HG03439 (cell line): ENCODE measurements around the gene HOMEZ.
"Not testable (repeated sequence)": the region's sequence is repeated elsewhere in the genome, so short reads cannot be mapped to it uniquely, and the experiment has no call there.

Experiments used
- ATAC-seq: cut with Tn5 transposase; IDR thresholded peaks from one replicate; pipeline ENCODE4 v1.9.1; 2021; ENCODE audit warnings: mild to moderate bottlenecking, moderate library complexity; ENCODE audit not compliant: unreplicated experiment

The HOMEZ gene

DNA sequence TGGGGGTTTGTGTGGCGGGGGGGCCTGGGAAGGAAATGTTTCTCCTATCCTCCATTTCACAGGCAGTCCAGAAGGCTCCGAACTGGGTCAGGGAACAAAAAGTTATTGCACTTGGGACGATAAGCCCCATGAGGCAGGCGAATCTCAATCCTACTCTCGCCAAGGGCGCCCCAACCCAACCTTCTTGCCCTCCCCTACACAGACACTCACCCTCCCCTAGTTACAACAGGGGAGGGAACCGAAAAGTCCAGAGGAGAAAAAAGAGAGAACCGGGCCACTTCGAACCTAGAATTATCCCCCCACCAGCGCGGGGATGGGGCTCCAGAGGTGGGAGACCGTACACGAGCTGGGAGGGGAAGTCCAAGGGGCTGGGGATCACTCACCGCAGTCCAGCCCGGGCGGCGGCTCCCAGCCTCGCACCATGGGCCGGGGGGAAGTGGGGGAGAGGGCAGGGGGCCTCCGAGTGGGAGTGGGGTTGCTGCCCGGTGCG is 357 bp downstream of the HOMEZ start:
- ATAC-seq, result peak; percentile 19

GRCh38 chr14:23284654-23285529 is 1.0 kb downstream of the HOMEZ start:
- ATAC-seq, result no peak

GRCh38 chr14:23281247-23281646 is 4.7 kb downstream of the HOMEZ start:
- no peak for ATAC-seq

- ATAC-seq, result not testable (repeated sequence)
These were observed 8.0 kb downstream of the HOMEZ start for GRCh38 chr14:23277928-23278327.

DNA sequence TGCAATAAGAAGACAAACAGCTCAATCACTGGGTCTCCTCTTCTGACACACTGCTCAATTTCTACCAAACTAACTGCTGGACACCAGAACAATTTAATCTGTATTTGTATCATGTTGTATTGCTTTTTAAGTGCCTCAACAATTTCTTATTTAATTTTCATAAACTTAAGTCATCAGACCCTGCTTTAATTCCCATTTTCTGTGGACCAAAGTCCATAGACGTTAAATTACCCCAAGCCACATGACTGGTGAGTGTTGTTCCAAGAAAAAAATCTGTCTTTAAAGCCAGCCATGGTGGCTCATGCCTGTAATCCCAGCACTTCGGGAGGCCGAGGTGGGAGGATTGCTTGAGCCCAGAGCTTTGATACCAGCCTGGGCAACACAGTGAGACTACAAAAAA is 8.7 kb downstream of the HOMEZ start:
- ATAC-seq, result no peak

DNA sequence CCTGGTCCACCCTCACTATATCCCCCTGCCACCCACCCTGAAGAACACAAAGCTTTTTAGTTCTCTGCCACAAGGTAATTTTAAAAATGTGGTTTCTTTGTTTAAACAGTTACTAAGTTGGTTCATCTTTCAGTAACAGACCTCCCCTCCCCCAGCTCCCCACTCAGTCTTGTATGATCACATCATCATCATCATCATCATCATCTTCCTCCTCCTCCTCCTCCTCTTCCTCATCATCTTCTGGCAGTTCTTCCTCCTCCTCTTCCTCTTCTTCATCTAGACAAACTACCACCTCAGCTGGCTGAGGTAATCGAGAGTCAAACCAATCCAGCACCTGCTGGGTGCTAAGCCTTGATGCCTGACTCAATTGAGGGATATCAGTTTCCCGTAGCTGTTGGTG is 10.5 kb downstream of the HOMEZ start:
- no peak for ATAC-seq

DNA sequence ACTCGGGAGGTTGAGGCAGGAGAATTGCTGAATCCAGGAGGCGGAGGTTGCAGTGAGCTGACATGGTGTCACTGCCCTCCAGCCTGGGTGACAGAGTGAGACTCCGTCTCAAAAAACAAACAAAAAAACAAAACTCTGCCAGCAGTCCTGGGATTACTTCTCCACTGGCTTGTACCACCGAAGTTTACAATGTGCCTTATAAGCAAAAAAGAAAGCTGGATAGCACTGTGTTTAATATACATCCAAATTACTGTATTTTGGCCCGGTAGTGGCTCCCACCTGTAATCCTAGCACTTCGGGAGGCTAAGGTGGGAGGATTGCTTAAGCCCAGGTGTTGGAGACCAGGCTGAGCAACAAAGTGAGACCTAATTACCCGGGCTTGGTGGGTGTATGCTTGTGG is 16.7 kb downstream of the HOMEZ start:
- ATAC-seq, result no peak

- ATAC-seq, result not testable (repeated sequence)
These were observed 25.1 kb downstream of the HOMEZ start for GRCh38 chr14:23260849-23261248.

GRCh38 chr14:23259426-23259825 is 26.5 kb downstream of the HOMEZ start:
- ATAC-seq, result no peak

- no peak for ATAC-seq
These were observed 27.7 kb downstream of the HOMEZ start for GRCh38 chr14:23258256-23258655.

DNA sequence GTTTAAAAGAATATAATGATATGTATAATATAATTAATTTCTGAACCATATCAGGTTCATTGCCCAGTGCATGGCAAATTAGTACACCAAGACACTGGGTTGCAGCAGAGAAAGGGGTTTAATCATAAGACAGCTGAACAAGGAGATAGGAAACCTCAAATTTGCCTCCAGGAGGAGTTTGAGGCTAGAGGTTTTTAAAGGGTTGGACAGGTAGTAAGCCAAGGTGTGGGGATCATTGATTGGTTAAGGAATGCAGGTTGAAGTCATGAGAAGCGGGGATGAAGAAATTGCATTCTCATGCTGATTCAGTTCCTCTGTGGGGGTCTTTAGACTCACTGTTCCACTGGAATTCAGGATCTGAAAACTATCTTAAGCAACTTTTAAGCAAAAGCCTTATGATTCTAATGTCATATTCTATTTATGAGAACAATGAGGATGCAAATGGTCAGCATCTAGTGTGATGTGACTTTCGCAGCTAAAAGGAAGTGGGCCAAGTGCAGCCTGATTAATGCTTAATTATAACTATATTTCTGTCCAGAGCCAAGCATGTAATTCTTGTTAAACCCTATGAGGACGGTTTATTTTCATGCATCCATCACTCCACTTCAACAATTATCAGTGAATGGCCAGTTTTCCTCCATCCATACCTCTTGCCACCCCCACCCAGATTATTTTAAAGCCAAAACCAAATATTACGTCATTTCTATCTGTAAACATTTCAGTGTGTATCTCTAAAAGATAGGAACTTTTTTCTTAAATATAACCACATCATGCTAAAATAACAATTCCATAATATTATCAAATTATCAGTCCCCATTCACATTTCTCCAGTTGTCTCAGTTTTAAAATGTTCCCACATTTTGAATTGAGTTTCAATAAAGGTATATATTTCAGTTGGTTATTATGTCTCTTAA is 33.3 kb downstream of the HOMEZ start:
- ATAC-seq, result no peak

GRCh38 chr14:23252006-23252405 is 33.9 kb downstream of the HOMEZ start:
- ATAC-seq, result no peak

DNA sequence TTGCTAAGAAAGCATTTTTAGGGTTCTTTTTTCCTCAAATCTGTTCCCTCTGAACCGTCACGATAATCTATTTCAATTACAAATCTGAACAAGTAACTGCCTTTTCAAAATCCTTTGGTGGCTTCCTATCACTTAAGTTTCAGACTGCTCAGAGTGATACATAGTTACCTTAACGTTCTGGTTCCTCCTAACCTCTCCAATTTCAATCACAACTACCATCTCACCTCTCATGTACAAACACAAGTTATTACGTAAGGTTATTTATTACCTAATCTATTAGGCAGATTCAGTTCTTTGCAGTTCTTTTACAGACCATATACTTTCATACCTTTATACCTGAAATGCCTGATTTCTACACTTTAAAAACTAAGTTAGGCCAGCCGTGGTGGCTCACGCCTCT is 36.1 kb downstream of the HOMEZ start:
- ATAC-seq, result no peak

GRCh38 chr14:23248601-23249000 is 37.3 kb downstream of the HOMEZ start:
- ATAC-seq, result no peak

DNA sequence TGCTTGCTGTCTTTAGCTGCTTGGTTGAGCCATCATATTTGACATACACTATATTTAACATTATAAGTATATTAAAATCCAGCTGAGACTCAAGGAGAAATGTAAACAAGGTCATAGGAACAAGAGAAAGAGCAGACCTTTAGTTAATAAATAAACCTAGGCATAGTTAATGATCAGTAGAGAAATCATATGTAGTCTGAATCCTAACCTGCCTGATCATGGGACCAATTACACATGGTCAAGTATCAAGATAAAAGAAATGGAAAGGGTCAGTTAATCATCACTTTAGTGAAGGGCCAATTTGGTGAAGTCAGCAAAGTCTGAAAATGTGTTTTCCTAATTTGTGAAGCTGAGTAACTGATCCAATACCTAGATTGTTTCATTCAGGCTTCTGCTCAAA is 40.6 kb downstream of the HOMEZ start:
- no peak for ATAC-seq

DNA sequence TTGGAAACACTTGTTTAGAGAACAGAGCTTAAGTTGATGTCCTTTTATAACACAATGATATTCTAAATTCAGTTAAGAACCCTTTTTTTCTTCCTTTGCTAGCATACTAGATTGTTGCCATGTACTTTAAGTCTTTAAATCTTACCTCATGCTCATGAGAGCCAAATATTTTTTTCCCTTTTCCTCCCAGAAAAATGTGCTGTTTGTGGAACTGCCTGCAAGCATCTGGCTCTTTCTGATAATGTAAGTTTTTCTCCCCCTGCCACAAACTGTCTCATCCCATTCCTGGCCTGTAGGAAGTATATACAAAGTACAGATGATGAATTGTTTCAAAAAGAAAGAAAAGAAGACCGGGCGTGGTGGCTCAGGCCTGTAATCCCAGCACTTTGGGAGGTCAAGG is 42.9 kb downstream of the HOMEZ start:
- ATAC-seq, result no peak

DNA sequence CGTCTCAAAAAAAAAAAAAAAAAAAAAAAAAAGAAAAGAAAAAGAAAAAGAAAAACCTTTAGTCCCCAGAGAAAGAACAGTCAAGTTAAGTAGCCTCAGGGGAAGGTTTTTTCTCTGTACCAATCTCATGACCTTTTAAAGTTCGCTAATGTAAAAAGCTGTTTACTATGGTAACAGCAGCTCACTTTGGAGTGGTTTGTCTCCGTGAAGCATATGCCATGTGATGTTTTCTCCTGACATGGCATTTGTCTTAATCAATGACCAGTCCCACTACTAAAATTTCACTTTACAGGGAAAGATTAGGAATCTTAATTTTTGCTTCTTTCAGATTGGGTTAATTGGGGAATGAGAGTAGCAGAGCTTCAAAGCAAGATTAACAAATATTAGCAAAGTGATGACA is 43.9 kb downstream of the HOMEZ start:
- ATAC-seq, result no peak

GRCh38 chr14:23241061-23241715 is 44.7 kb downstream of the HOMEZ start:
- ATAC-seq, result not testable (repeated sequence)

GRCh38 chr14:23240661-23241060 is 45.3 kb downstream of the HOMEZ start:
- ATAC-seq, result no peak

DNA sequence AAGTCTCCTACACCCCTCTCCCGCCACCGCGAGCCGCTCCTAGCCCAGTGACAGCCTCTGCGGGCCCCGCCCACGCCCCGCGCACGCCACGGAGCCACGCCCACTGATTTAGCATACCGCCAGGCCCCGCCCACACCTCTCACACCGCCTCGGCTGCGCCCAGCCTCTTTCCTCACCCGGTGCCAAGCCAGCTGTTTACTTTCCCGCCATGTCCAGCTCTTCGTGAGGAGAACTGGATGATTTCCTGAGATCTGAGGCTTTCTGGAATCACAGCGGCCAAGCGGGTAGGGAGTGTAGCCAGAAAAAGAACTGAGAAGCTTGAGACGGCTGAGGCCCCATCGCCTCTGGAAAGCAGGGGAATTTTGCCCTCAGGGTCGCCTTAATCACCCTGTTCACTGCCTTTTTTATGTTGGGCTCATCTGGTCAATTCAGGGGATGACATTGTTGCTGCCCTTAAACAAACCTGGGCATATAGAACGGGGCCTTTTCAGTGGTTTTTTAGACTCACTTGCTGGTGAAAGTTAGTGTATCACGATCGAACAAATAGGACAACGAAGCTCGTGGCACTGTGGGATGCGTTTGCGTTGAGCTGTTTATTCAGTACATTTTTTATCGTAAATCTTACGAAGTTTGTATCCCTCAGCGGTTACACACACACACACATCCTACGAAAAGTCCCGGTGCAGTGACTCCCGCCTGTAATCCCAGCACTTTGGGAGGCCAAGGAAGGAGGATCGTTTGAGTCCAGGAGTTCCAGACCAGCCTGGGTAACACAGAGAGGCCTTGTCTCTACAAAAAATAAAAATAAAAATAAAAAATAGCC is 47.9 kb downstream of the HOMEZ start, which contains the start of gene RNF212B:
RNF212B (plus strand) TSS at position 165 of the 823 bp plus-strand sequence. CDS start 2,410 bp downstream, outside the sequence.
- ATAC-seq, result no peak
